Neural cell (in vitro differentiated cells): ENCODE data around the gene STON2. TPM values are rescaled to one million over a fixed set of nuclear protein-coding genes. Genes with fewer than 3 reads are reported as not detected.

Experiments used
- H2AFZ ChIP-seq: fragments of 200-600, 300-800 bp; sonication (generic), shearing (Covaris generic); 2 replicates; pipeline ENCODE4 v1.6.0; 2014; ENCODE audit warnings: low read depth, mild to moderate bottlenecking, antibody characterized with exemption, low read length, moderate library complexity
- H3F3A ChIP-seq: fragments of 200-600 bp; shearing (Covaris generic); 2 replicates; pipeline ENCODE4 v1.6.1; 2016; ENCODE audit warnings: mild to moderate bottlenecking, moderate library complexity, mixed read lengths, antibody characterized with exemption, low read length; ENCODE audit not compliant: insufficient read depth, poor library complexity, severe bottlenecking
- H3K27ac ChIP-seq: fragments of 200-600, 300-800 bp; sonication (generic), shearing (Covaris generic); 2 replicates; pipeline ENCODE4 v1.5.1; 2014; ENCODE audit warnings: mild to moderate bottlenecking, low read length, moderate library complexity
- H3K27me3 ChIP-seq: fragments of 300-800, 200-600 bp; sonication (generic), shearing (Covaris generic); 2 replicates; pipeline ENCODE4 v1.6.0; 2014; ENCODE audit warnings: mild to moderate bottlenecking, low read depth, low read length, moderate library complexity; ENCODE audit not compliant: insufficient read depth
- H3K36me3 ChIP-seq: fragments of 300-800, 200-600 bp; sonication (generic), shearing (Covaris generic); 2 replicates; pipeline ENCODE4 v1.5.1; 2014; ENCODE audit warnings: mild to moderate bottlenecking, antibody characterized with exemption, low read length, moderate library complexity; ENCODE audit not compliant: insufficient read depth
- H3K4me2 ChIP-seq: fragments of 300-800, 200-600 bp; sonication (generic), shearing (Covaris generic); 2 replicates; pipeline ENCODE4 v1.6.0; 2014; ENCODE audit warnings: mild to moderate bottlenecking, low read length
- H3K4me3 ChIP-seq: fragments of 300-800, 200-600 bp; sonication (generic), shearing (Covaris generic); 2 replicates; pipeline ENCODE4 v1.5.1; 2014; ENCODE audit warnings: mild to moderate bottlenecking, low read length, moderate library complexity
- H3K79me2 ChIP-seq: fragments of 200-600 bp; shearing (Covaris generic); replicated peaks from 2 replicates; pipeline ENCODE4 v1.6.0; 2014; ENCODE audit warnings: mild to moderate bottlenecking, low read length, moderate library complexity; ENCODE audit not compliant: insufficient read depth
- H3K9ac ChIP-seq: fragments of 300-800, 200-600 bp; sonication (generic), shearing (Covaris generic); 2 replicates; pipeline ENCODE4 v1.6.1; 2016; ENCODE audit warnings: mild to moderate bottlenecking, low read length, mixed read lengths
- H3K9me2 ChIP-seq: fragments of 200-600 bp; shearing (Covaris generic); 2 replicates; pipeline ENCODE4 v1.6.1; 2016; ENCODE audit warnings: mild to moderate bottlenecking, low read length, mixed read lengths; ENCODE audit not compliant: insufficient read depth
- H3K9me3 ChIP-seq: fragments of 200-600, 300-800 bp; sonication (generic), shearing (Covaris generic); 2 replicates; pipeline ENCODE4 v1.6.1; 2016; ENCODE audit warnings: mild to moderate bottlenecking, mixed run types, low read length, moderate library complexity, mixed read lengths
- H4K20me1 ChIP-seq: fragments of 200-600 bp; shearing (Covaris generic); 2 replicates; pipeline ENCODE4 v1.6.1; 2016; ENCODE audit warnings: mild to moderate bottlenecking, mixed run types; ENCODE audit not compliant: insufficient read depth
- EP300 ChIP-seq: fragments of 450-650 bp; conservative IDR thresholded peaks from 2 replicates; pipeline ENCODE4 v1.6.1; 2014; ENCODE audit warnings: antibody characterized with exemption, mild to moderate bottlenecking, moderate library complexity; ENCODE audit not compliant: poor library complexity, severe bottlenecking
- EZH2 ChIP-seq: fragments of 200-600, 300-800 bp; shearing (Covaris generic), sonication (generic); IDR thresholded peaks from 2 replicates; pipeline ENCODE4 v1.6.1; 2014; ENCODE audit warnings: antibody characterized with exemption, low read length, borderline replicate concordance, mild to moderate bottlenecking; ENCODE audit not compliant: insufficient read depth, poor library complexity, severe bottlenecking
- MXI1 ChIP-seq: fragments of 450-650 bp; conservative IDR thresholded peaks from 2 replicates; pipeline ENCODE4 v1.6.1; 2014; ENCODE audit warnings: antibody characterized with exemption, mild to moderate bottlenecking; ENCODE audit not compliant: poor library complexity, severe bottlenecking
- POLR2AphosphoS5 ChIP-seq: IDR thresholded peaks from 2 replicates; pipeline ENCODE4 v1.6.1; 2012
- RAD21 ChIP-seq: fragments of 450-650 bp; conservative IDR thresholded peaks from 2 replicates; pipeline ENCODE4 v1.6.1; 2014; ENCODE audit warnings: antibody characterized with exemption, mild to moderate bottlenecking, moderate library complexity
- SMC3 ChIP-seq: fragments of 450-650 bp; conservative IDR thresholded peaks from 2 replicates; pipeline ENCODE4 v1.6.1; 2014; ENCODE audit warnings: antibody characterized with exemption, mild to moderate bottlenecking, moderate library complexity; ENCODE audit not compliant: poor library complexity
- TAF1 ChIP-seq: IDR thresholded peaks from 2 replicates; pipeline ENCODE4 v1.6.1; 2012; ENCODE audit warnings: low read depth
- polyA plus RNA-seq: library from polyadenylated mRNA; depleted of rRNA; stranded (reverse); fragments of >200 nt; gene quantifications from 2 replicates; pipeline ENCODE4 v1.2.3, GENCODE V29; 2014
- TF ChIP-seq, protein P1 (sequence below): IDR thresholded peaks from 2 replicates; pipeline ENCODE4 v1.6.1; 2012; ENCODE audit warnings: borderline replicate concordance
- TF ChIP-seq, protein P2 (sequence below): fragments of 450-650 bp; IDR thresholded peaks from 2 replicates; pipeline ENCODE4 v1.5.1; 2014; ENCODE audit warnings: antibody characterized with exemption, mild to moderate bottlenecking, moderate library complexity; ENCODE audit not compliant: poor library complexity, severe bottlenecking

The STON2 gene
- polyA plus RNA-seq, 1 donor from 2014 or later: 11.3 TPM

DNA sequence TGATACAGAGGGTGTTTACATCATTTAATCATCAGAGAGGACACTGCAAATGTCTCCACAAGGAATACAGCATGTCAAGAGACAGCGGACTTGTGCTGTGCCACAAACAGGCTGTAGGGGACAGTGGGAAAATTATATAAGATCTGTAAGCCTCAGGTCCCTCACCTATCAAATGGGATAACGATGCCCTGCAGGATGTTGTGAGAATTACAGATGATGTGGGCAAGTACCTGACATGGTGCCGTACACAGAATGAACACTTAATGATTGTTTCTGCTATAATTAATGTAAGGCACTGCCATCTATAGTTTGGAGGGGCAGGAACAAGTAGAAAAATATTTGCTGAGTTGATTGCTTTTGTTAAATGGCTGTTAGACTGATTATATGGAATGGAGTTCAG is 97.5 kb downstream of the STON2 start:
- TF ChIP-seq, protein P1, sequence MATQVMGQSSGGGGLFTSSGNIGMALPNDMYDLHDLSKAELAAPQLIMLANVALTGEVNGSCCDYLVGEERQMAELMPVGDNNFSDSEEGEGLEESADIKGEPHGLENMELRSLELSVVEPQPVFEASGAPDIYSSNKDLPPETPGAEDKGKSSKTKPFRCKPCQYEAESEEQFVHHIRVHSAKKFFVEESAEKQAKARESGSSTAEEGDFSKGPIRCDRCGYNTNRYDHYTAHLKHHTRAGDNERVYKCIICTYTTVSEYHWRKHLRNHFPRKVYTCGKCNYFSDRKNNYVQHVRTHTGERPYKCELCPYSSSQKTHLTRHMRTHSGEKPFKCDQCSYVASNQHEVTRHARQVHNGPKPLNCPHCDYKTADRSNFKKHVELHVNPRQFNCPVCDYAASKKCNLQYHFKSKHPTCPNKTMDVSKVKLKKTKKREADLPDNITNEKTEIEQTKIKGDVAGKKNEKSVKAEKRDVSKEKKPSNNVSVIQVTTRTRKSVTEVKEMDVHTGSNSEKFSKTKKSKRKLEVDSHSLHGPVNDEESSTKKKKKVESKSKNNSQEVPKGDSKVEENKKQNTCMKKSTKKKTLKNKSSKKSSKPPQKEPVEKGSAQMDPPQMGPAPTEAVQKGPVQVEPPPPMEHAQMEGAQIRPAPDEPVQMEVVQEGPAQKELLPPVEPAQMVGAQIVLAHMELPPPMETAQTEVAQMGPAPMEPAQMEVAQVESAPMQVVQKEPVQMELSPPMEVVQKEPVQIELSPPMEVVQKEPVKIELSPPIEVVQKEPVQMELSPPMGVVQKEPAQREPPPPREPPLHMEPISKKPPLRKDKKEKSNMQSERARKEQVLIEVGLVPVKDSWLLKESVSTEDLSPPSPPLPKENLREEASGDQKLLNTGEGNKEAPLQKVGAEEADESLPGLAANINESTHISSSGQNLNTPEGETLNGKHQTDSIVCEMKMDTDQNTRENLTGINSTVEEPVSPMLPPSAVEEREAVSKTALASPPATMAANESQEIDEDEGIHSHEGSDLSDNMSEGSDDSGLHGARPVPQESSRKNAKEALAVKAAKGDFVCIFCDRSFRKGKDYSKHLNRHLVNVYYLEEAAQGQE: no peak
- no peak for TF ChIP-seq EP300
- Histone ChIP-seq H3K79me2 (no peaks in the 10 kb centered on the region), H3F3A (no peaks in the 10 kb centered on the region), H3K27me3 (no peaks in the 10 kb centered on the region), H4K20me1 (no peaks in the 10 kb centered on the region), H3K27ac (no peak overlapping the region), H3K4me2 (no peak overlapping the region), H3K4me3 (no peak overlapping the region), H3K9me3 (no peaks in the 10 kb centered on the region), H2AFZ (no peak overlapping the region), H3K36me3 (no peaks in the 10 kb centered on the region), H3K9ac (no peak overlapping the region), H3K9me2 (no peaks in the 10 kb centered on the region)

DNA sequence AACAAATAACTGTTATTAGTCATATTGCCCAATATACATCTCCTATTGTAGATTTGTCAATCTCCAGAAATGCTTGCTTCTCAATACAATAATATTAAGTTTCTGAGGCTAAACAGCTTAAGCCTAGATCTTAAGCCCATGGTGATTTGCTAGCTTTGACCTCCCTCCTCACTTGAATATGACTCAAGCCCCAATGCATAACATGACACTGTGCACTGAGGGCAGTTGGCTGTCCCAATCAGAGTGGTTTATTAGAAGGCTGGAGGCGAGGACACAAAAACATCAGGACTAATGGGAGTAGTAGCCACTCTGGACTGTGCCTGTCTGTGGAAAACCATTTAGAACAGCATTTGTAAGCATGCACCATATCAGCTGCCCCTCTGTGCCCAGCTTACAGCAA is 98.3 kb downstream of the STON2 start:
- Histone ChIP-seq H3K9me2 (no peaks in the 10 kb centered on the region), H3K27ac (no peak overlapping the region), H3K36me3 (no peaks in the 10 kb centered on the region), H3K79me2 (no peaks in the 10 kb centered on the region), H3F3A (no peaks in the 10 kb centered on the region), H3K4me2 (no peak overlapping the region), H3K9me3 (no peaks in the 10 kb centered on the region), H3K4me3 (no peak overlapping the region), H3K27me3 (no peaks in the 10 kb centered on the region), H3K9ac (no peak overlapping the region), H4K20me1 (no peaks in the 10 kb centered on the region), H2AFZ (no peak overlapping the region)
- TF ChIP-seq EP300 (no peak), RAD21 (no peak), SMC3 (no peak), TAF1 (no peak), MXI1 (no peak), POLR2AphosphoS5 (no peak), EZH2 (no peak)
- TF ChIP-seq, protein P1: no peak
- TF ChIP-seq, protein P2, sequence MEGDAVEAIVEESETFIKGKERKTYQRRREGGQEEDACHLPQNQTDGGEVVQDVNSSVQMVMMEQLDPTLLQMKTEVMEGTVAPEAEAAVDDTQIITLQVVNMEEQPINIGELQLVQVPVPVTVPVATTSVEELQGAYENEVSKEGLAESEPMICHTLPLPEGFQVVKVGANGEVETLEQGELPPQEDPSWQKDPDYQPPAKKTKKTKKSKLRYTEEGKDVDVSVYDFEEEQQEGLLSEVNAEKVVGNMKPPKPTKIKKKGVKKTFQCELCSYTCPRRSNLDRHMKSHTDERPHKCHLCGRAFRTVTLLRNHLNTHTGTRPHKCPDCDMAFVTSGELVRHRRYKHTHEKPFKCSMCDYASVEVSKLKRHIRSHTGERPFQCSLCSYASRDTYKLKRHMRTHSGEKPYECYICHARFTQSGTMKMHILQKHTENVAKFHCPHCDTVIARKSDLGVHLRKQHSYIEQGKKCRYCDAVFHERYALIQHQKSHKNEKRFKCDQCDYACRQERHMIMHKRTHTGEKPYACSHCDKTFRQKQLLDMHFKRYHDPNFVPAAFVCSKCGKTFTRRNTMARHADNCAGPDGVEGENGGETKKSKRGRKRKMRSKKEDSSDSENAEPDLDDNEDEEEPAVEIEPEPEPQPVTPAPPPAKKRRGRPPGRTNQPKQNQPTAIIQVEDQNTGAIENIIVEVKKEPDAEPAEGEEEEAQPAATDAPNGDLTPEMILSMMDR: no peak
